ENCODE data around the gene FMO4. TPM values are rescaled to one million over a fixed set of nuclear protein-coding genes. Genes with fewer than 3 reads are reported as not detected.
"Not testable (repeated sequence)": the region's sequence is repeated elsewhere in the genome, so short reads cannot be mapped to it uniquely, and the experiment has no call there.

The FMO4 gene
- total RNA-seq, 1 experiment from 2014 or later, result 0.32 TPM

GRCh38 chr1:171329251-171329650 is 15.3 kb downstream of the FMO4 start:
- no peak for DNase-seq (ENCODE audit: low read depth)

- no peak for DNase-seq (ENCODE audit: low read depth)
Measured at GRCh38 chr1:171334024-171334640, 20.1 kb downstream of the FMO4 start.

GRCh38 chr1:171335964-171336363 is 22.0 kb downstream of the FMO4 start:
- DNase-seq (ENCODE audit: low read depth), result no peak

- DNase-seq (ENCODE audit: low read depth), result peak; percentile 2
Measured at GRCh38 chr1:171339345-171339744, 25.4 kb downstream of the FMO4 start.

- no peak for DNase-seq (ENCODE audit: low read depth)
Measured at GRCh38 chr1:171343727-171344472, 29.9 kb downstream of the FMO4 start.

- DNase-seq (ENCODE audit: low read depth), result no peak
Measured at GRCh38 chr1:171344473-171344820, 30.5 kb downstream of the FMO4 start.

GRCh38 chr1:171345536-171345935 is 31.6 kb downstream of the FMO4 start:
- no peak for DNase-seq (ENCODE audit: low read depth)

GRCh38 chr1:171346881-171347280 is 32.9 kb downstream of the FMO4 start:
- peak; percentile 74 for DNase-seq (ENCODE audit: low read depth)

GRCh38 chr1:171350594-171350993 is 36.6 kb downstream of the FMO4 start:
- DNase-seq (ENCODE audit: low read depth), result no peak

- DNase-seq (ENCODE audit: low read depth), result no peak
Measured at GRCh38 chr1:171351961-171352360, 38.0 kb downstream of the FMO4 start.

GRCh38 chr1:171352554-171352953 is 38.6 kb downstream of the FMO4 start:
- DNase-seq (ENCODE audit: low read depth), result no peak

- peak; percentile 59 for DNase-seq (ENCODE audit: low read depth)
Measured at GRCh38 chr1:171355727-171356126, 41.7 kb downstream of the FMO4 start.

- DNase-seq (ENCODE audit: low read depth), result no peak
Measured at GRCh38 chr1:171357179-171357578, 43.2 kb downstream of the FMO4 start.

- DNase-seq (ENCODE audit: low read depth), result not testable (repeated sequence)
Measured at GRCh38 chr1:171359355-171359648, 45.3 kb downstream of the FMO4 start.

- peak; percentile 15 for DNase-seq (ENCODE audit: low read depth)
Measured at GRCh38 chr1:171359731-171360527, 45.9 kb downstream of the FMO4 start.

- DNase-seq (ENCODE audit: low read depth), result no peak
Measured at GRCh38 chr1:171366085-171366484, 52.1 kb downstream of the FMO4 start.

- no peak for DNase-seq (ENCODE audit: low read depth)
Measured at GRCh38 chr1:171366816-171367215, 52.8 kb downstream of the FMO4 start.

- DNase-seq (ENCODE audit: low read depth), result no peak
Measured at GRCh38 chr1:171367436-171367835, 53.5 kb downstream of the FMO4 start.

GRCh38 chr1:171372418-171373084 is 58.6 kb downstream of the FMO4 start:
- no peak for DNase-seq (ENCODE audit: low read depth)

- not testable (repeated sequence) for DNase-seq (ENCODE audit: low read depth)
Measured at GRCh38 chr1:171373357-171374122, 59.6 kb downstream of the FMO4 start.

GRCh38 chr1:171379846-171380245 is 65.9 kb downstream of the FMO4 start:
- DNase-seq (ENCODE audit: low read depth), result no peak
